ENCODE data around the gene ADAM19.

DNA sequence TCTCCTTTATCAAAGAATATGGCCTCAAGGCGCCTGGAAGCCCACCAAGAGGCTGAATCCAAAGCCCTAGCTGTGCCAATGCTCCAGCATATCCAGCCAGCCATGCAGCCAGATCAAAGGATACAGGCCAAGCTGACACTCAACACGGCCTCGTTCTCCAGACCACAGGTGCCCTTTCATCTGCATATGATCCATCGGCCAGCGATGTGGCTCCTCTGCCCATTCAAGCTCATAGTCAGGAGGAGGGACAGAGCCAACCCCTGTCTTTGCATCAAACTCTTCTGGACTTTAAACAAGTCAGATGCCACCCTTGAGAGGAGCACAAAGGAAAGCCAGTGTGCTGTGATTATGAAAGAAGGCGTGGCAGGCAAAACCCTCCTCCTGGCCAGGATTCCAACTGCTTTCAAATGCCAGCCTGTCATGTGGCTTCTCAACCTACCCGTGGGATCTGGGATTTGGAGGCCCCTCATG, 42.5 kb downstream of the ADAM19 start:
- TF ChIP-seq CTCF (IDR thresholded peaks at IDR 0.05): no peak
- TF ChIP-seq ZFX (IDR thresholded peaks at IDR 0.05; ENCODE audit: borderline replicate concordance): no peak

All from 22Rv1 (cell line).